ENCODE data around the gene SERTAD3. TPM values are rescaled to one million over a fixed set of nuclear protein-coding genes. Genes with fewer than 3 reads are reported as not detected.
A peak's percentile ranks its signal among the peaks of the same experiment; 100 is the strongest.
"Not testable (repeated sequence)": the region's sequence is repeated elsewhere in the genome, so short reads cannot be mapped to it uniquely, and the experiment has no call there.

Gene SERTAD3
- total RNA-seq, 1 experiment from 2014 or later, result 29.9 TPM

DNA sequence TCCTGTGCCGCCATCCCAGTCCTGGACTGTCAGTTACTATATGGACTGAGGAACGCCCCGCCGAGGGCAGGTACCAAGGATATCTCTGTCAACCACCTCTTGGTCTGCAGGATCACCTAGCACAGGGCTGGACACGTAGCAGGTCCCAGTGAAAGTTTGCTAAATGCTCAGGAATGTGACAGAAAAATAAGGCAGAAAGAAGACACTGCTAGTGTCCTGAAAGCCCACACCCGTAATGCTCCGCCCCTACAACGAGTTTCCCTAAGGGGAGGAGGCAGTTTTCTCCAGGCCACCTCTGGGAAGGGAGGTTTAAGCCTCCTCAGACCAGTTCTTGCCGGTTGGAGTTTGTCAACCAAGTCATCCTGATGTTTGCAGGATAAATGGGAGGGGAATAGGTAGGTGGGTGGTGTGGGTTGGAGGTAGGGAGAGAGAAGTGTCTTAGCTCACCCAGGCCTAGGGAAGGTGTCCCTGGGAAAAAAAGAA lies 1.7 kb upstream of the SERTAD3 start:
- no peaks in the 10 kb centered on the region for H3K27me3 ChIP-seq (ENCODE audit: control insufficient read depth, insufficient read depth, low read length)
- DNase-seq, result peak; percentile 75
- H3K36me3 ChIP-seq (replicated peaks; ENCODE audit: control insufficient read depth, insufficient read depth, low read length), result peaks cover 10% of the 10 kb centered on the region
- no peak overlapping the region for H3K4me3 ChIP-seq (ENCODE audit: insufficient read depth, low read depth, low read length)

- Histone ChIP-seq H3K27me3 (ENCODE audit: control insufficient read depth, insufficient read depth, low read length) (no peaks in the 10 kb centered on the region), H3K36me3 (replicated peaks; ENCODE audit: control insufficient read depth, insufficient read depth, low read length) (peaks cover 11% of the 10 kb centered on the region), H3K4me3 (ENCODE audit: insufficient read depth, low read depth, low read length) (peak overlapping the region; percentile 41)
- DNase-seq, result no peak
These were observed 734 bp upstream of the SERTAD3 start for GRCh38 chr19:40444825-40445312.

DNA sequence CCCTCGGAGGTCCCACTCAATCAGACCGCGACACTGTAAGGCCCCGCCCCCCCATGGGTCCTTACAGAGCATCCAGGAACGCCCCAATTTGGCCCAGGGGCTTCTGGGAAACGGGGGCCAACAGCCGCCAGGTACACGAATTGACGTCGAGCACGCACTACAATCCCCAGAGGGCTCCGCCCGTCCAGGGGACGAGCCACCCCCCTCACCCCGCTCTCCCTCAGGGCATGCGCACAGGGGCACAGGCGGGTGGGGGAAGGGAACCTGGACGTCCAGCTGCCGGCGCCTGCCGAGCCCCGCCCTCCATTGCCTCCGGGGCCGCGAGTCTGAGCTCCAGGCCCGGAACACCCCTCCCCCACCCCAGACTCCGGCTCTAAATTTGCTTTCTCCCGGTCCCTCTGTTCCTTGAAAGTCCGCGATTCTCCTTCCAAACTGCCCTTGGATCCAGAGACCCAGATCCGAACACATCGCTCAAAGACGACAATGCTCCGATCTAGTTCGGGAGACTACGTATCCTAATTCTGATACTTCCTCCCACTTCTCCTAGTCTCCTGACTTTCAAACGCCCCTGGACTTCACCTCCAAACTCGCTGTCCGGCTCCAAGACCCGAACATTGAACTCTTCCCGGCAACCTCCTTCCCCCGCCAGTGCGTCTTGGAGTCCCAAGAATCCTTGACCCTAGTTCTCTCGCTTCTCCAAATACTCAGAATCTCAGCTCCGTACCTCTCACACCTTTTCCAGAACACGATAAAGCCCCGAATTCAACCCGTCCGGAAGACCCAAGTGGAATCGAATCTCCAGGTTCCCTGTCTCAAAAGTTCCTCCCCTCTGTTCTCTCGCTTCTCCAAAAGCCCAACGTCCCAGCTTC lies 770 bp downstream of the SERTAD3 start:
- DNase-seq, result peak; percentile 99
- peak overlapping the region; percentile 89 for H3K4me3 ChIP-seq (ENCODE audit: insufficient read depth, low read depth, low read length)
- H3K27me3 ChIP-seq (ENCODE audit: control insufficient read depth, insufficient read depth, low read length), result no peaks in the 10 kb centered on the region
- H3K36me3 ChIP-seq (replicated peaks; ENCODE audit: control insufficient read depth, insufficient read depth, low read length), result peaks cover 11% of the 10 kb centered on the region

GRCh38 chr19:40442328-40443130 lies 1.6 kb downstream of the SERTAD3 start:
- DNase-seq, result peak; percentile 9
- Histone ChIP-seq H3K36me3 (replicated peaks; ENCODE audit: control insufficient read depth, insufficient read depth, low read length) (peaks cover 11% of the 10 kb centered on the region), H3K27me3 (ENCODE audit: control insufficient read depth, insufficient read depth, low read length) (no peaks in the 10 kb centered on the region), H3K4me3 (ENCODE audit: insufficient read depth, low read depth, low read length) (peak overlapping the region; percentile 39)

GRCh38 chr19:40441719-40442253 lies 2.3 kb downstream of the SERTAD3 start:
- peaks cover 11% of the 10 kb centered on the region for H3K36me3 ChIP-seq (replicated peaks; ENCODE audit: control insufficient read depth, insufficient read depth, low read length)
- H3K4me3 ChIP-seq (ENCODE audit: insufficient read depth, low read depth, low read length), result no peak overlapping the region
- DNase-seq, result peak; percentile 16
- no peaks in the 10 kb centered on the region for H3K27me3 ChIP-seq (ENCODE audit: control insufficient read depth, insufficient read depth, low read length)

- peaks cover 11% of the 10 kb centered on the region for H3K36me3 ChIP-seq (replicated peaks; ENCODE audit: control insufficient read depth, insufficient read depth, low read length)
- no peak overlapping the region for H3K4me3 ChIP-seq (ENCODE audit: insufficient read depth, low read depth, low read length)
- DNase-seq, result peak; percentile 4
- no peaks in the 10 kb centered on the region for H3K27me3 ChIP-seq (ENCODE audit: control insufficient read depth, insufficient read depth, low read length)
These were observed 5.9 kb downstream of the SERTAD3 start for GRCh38 chr19:40438284-40438683.

DNA sequence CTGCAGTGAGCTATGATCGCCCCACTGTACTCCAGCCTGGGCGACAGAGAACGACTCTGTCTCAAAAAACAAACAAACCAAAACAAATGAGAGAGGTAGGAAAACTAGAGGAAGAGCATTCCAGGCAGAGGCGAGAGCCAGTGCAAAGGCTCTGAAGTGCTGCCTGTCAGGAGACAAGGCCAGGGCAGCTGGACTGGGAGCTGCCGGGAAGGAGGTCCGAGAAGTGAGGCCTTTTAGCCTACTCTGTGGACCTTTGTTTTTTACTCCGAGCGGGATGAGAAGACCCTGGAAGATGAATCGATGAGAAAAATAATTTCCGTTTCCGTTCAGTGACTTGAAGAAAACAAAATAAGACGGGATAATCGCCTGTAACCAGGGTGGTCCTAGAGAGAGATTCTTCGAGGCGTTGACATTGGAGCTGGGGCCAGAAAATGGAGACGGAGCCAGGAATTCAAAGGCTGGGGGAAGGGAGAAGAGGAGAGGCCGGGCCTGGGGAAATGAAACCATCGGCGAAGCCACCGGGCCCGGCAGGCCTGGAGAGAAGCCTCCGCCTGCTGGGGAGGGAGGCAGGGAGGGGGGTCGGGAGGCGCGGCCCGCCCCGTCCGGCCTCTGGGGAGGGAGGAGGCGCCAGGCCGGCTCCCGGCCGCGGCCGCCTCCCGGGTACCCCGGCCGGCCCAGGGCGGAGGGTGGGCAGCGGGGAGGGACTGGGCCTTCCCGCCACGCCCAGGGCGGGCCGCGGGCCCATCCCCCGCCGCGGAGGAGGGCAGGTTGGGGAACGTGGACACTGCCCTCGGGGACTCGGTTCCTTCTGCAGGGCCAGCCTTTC lies 10.5 kb downstream of the SERTAD3 start:
- Histone ChIP-seq H3K4me3 (ENCODE audit: insufficient read depth, low read depth, low read length) (peak overlapping the region; percentile 36), H3K36me3 (replicated peaks; ENCODE audit: control insufficient read depth, insufficient read depth, low read length) (no peaks in the 10 kb centered on the region), H3K27me3 (ENCODE audit: control insufficient read depth, insufficient read depth, low read length) (no peaks in the 10 kb centered on the region)
- DNase-seq, result peak; percentile 97

- not testable (repeated sequence) for H3K4me3 ChIP-seq (ENCODE audit: insufficient read depth, low read depth, low read length); H3K27me3 ChIP-seq (ENCODE audit: control insufficient read depth, insufficient read depth, low read length); H3K36me3 ChIP-seq (replicated peaks; ENCODE audit: control insufficient read depth, insufficient read depth, low read length)
- peak; percentile 5 for DNase-seq
These were observed 11.4 kb downstream of the SERTAD3 start for GRCh38 chr19:40432760-40433159.

DNA sequence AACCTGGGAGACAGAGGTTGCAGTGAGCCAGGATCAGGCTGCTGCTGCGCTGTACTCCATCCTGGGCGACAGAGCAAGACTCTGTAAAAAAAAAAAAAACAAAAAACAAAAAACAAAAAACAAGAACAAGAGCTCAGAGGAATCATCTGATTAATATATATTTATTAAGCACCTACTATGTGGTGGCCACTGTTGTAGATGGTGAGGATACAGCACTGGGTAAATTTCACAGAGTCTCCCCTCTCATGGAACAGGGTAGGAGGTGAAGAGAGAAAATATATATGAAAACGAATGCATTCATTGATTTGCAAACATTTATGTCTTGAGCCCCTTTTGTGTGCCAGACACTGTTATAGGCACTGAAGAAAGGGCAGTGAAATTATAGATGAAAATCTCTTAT lies 12.4 kb downstream of the SERTAD3 start:
- DNase-seq, result no peak
- Histone ChIP-seq H3K4me3 (ENCODE audit: insufficient read depth, low read depth, low read length) (no peak overlapping the region), H3K36me3 (replicated peaks; ENCODE audit: control insufficient read depth, insufficient read depth, low read length) (no peaks in the 10 kb centered on the region), H3K27me3 (ENCODE audit: control insufficient read depth, insufficient read depth, low read length) (no peaks in the 10 kb centered on the region)

- H3K36me3 ChIP-seq (replicated peaks; ENCODE audit: control insufficient read depth, insufficient read depth, low read length); H3K27me3 ChIP-seq (ENCODE audit: control insufficient read depth, insufficient read depth, low read length); H3K4me3 ChIP-seq (ENCODE audit: insufficient read depth, low read depth, low read length); DNase-seq: not testable (repeated sequence)
These were observed 13.9 kb downstream of the SERTAD3 start for GRCh38 chr19:40430242-40430641.

- DNase-seq; H3K4me3 ChIP-seq (ENCODE audit: insufficient read depth, low read depth, low read length); H3K36me3 ChIP-seq (replicated peaks; ENCODE audit: control insufficient read depth, insufficient read depth, low read length); H3K27me3 ChIP-seq (ENCODE audit: control insufficient read depth, insufficient read depth, low read length): not testable (repeated sequence)
These were observed 15.9 kb downstream of the SERTAD3 start for GRCh38 chr19:40428197-40428596.

GRCh38 chr19:40425450-40426287 lies 18.5 kb downstream of the SERTAD3 start, which contains the start of gene SERTAD1:
TSS of gene SERTAD1 (minus strand) at chr19:40425992. CDS start at chr19:40423546, 2,446 bp downstream.
- Histone ChIP-seq H3K36me3 (replicated peaks; ENCODE audit: control insufficient read depth, insufficient read depth, low read length) (no peaks in the 10 kb centered on the region), H3K4me3 (ENCODE audit: insufficient read depth, low read depth, low read length) (peak within 1 kb of the TSS; percentile 77), H3K27me3 (ENCODE audit: control insufficient read depth, insufficient read depth, low read length) (no peaks in the 10 kb centered on the region)
- peak; percentile 99 for DNase-seq
